ENCODE data around the gene MAPT.
A peak's percentile ranks its signal among the peaks of the same experiment; 100 is the strongest.

Gene MAPT

GRCh38 chr17:46049656-46050055 is 155.3 kb downstream of the MAPT start:
- no peak for DNase-seq (ENCODE audit: low read depth)
- no peak overlapping the region for H3K4me3 ChIP-seq (ENCODE audit: low read depth, low read length)
- TF ChIP-seq, protein P1, sequence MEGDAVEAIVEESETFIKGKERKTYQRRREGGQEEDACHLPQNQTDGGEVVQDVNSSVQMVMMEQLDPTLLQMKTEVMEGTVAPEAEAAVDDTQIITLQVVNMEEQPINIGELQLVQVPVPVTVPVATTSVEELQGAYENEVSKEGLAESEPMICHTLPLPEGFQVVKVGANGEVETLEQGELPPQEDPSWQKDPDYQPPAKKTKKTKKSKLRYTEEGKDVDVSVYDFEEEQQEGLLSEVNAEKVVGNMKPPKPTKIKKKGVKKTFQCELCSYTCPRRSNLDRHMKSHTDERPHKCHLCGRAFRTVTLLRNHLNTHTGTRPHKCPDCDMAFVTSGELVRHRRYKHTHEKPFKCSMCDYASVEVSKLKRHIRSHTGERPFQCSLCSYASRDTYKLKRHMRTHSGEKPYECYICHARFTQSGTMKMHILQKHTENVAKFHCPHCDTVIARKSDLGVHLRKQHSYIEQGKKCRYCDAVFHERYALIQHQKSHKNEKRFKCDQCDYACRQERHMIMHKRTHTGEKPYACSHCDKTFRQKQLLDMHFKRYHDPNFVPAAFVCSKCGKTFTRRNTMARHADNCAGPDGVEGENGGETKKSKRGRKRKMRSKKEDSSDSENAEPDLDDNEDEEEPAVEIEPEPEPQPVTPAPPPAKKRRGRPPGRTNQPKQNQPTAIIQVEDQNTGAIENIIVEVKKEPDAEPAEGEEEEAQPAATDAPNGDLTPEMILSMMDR (conservative IDR thresholded peaks at IDR 0.05; ENCODE audit: low read depth, low read length) = no peak

GRCh38 chr17:46053911-46054534 is 159.7 kb downstream of the MAPT start:
- DNase-seq (ENCODE audit: low read depth) = peak; percentile 53
- TF ChIP-seq, protein P1 (conservative IDR thresholded peaks at IDR 0.05; ENCODE audit: low read depth, low read length) = no peak
- H3K4me3 ChIP-seq (ENCODE audit: low read depth, low read length) = no peak overlapping the region

GRCh38 chr17:46056800-46057304 is 162.5 kb downstream of the MAPT start:
- no peak overlapping the region for H3K4me3 ChIP-seq (ENCODE audit: low read depth, low read length)
- DNase-seq (ENCODE audit: low read depth) = peak; percentile 82
- TF ChIP-seq, protein P1 (conservative IDR thresholded peaks at IDR 0.05; ENCODE audit: low read depth, low read length) = no peak

- peak; percentile 43 for DNase-seq (ENCODE audit: low read depth)
- no peak overlapping the region for H3K4me3 ChIP-seq (ENCODE audit: low read depth, low read length)
- TF ChIP-seq, protein P1 (conservative IDR thresholded peaks at IDR 0.05; ENCODE audit: low read depth, low read length) = no peak
Observed at GRCh38 chr17:46057366-46057765, 163.0 kb downstream of the MAPT start.

- no peak overlapping the region for H3K4me3 ChIP-seq (ENCODE audit: low read depth, low read length)
- DNase-seq (ENCODE audit: low read depth) = no peak
- TF ChIP-seq, protein P1 (conservative IDR thresholded peaks at IDR 0.05; ENCODE audit: low read depth, low read length) = no peak
Observed at GRCh38 chr17:46059486-46059885, 165.1 kb downstream of the MAPT start.

DNA sequence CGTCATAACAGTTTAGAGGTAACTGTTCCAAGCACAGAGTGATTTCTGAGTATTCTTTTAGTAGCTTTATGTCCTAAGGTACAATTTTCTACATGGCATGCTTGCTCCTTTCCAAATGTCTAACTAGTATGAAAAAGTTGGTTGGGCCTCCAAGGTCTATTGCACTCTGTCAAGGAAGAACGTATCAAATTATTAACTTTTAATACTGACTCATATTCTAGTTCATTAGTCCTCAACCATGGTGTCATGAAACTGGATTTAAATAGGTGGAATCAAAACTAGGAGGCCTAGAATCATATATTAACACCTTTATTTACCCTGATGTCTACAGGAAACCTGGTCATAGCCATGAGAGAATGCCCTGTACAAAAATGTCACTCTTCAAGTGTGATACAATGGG is 166.1 kb downstream of the MAPT start:
- DNase-seq (ENCODE audit: low read depth) = no peak
- TF ChIP-seq, protein P1 (conservative IDR thresholded peaks at IDR 0.05; ENCODE audit: low read depth, low read length) = no peak
- no peak overlapping the region for H3K4me3 ChIP-seq (ENCODE audit: low read depth, low read length)

- no peak overlapping the region for H3K4me3 ChIP-seq (ENCODE audit: low read depth, low read length)
- peak; percentile 52 for DNase-seq (ENCODE audit: low read depth)
- TF ChIP-seq, protein P1 (conservative IDR thresholded peaks at IDR 0.05; ENCODE audit: low read depth, low read length) = peak; percentile 43
Observed at GRCh38 chr17:46061435-46061834, 167.1 kb downstream of the MAPT start.
